H1 (cell line): ENCODE results near the gene LRP1. TPM values are rescaled to one million over a fixed set of nuclear protein-coding genes. Genes with fewer than 3 reads are reported as not detected.

Experiments
- CHD7 ChIP-seq: fragments of 300-600 bp; sonication (generic); IDR thresholded peaks from 2 replicates; pipeline ENCODE4 v1.7.1; 2012; ENCODE audit warnings: low read length, moderate library complexity, mild to moderate bottlenecking, inconsistent platforms; ENCODE audit not compliant: insufficient replicate concordance
- polyA plus RNA-seq, 7 experiments: library from polyadenylated mRNA; depleted of rRNA in 3 of 7; stranded (reverse) in 5 of 7; unstranded in 2 of 7; fragments of >200 nt in 5 of 7; fragments of 200-250 nt in 2 of 7; gene quantifications; 1 replicate in 5 of 7; 2 replicates in 1 of 7; 4 replicates in 1 of 7; pipeline versions ENCODE4 v1.2.1 to v1.2.3, GENCODE V29; 2011 to 2013; ENCODE audit warnings: missing spikeins in 2 of 7, mixed read lengths in 2 of 7
- total RNA-seq: library from RNA; stranded (reverse); fragmentation: NEBNext Ultra II Directional; extraction: Animal tissue kit (Norgen Biotek cat#: 25700); gene quantifications from 2 replicates; pipeline ENCODE4 v1.2.1, GENCODE V29; 2021

Gene LRP1
- total and polyA plus RNA-seq, 2 of the 8 experiments (the other 6 are each of a cell fraction or from before 2014, with no cell fraction given): 35.3 to 92.5 TPM

- TF ChIP-seq CHD7: no peak
Measured at GRCh38 chr12:57234233-57234570, 105.9 kb downstream of the LRP1 start (continued).
